Muscle of back (tissue), 13 donors: ENCODE data around the gene MALSU1. TPM values are rescaled to one million over a fixed set of nuclear protein-coding genes. Genes with fewer than 3 reads are reported as not detected.

Experiments
- DNase-seq, 3 donors: peaks; one replicate each; pipeline versions ENCODE4 v3.0.0 to v3.0.0-alpha.2; 2013
- long read RNA-seq, 9 donors: transcript quantifications; one replicate each; lab custom pipeline, GENCODE V29; 2026
- polyA plus RNA-seq, 10 donors: library from polyadenylated mRNA; unstranded; fragments of 120-200 nt; gene quantifications; one replicate each; pipeline ENCODE4 v1.2.1, GENCODE V29; 2013; ENCODE audit not compliant: insufficient read length in 10 of 10

MALSU1 gene
- 10 to 100 TPM; 65.3 to 88.7 (median 72.4) TPM for polyA plus RNA-seq
- long read RNA-seq, donor 1, transcript MALSU1-202 (4 exons, 3,044 nt) = major isoform, 40 of 41 reads
- long read RNA-seq, donor 1, partial matches to known transcripts = 0 of 41 reads
- long read RNA-seq, donor 1, other reads (novel, unspliced or antisense) = 0 of 41 reads
- long read RNA-seq, donor 2, transcript MALSU1-202 (4 exons, 3,044 nt) = major isoform, 32 of 34 reads
- long read RNA-seq, donor 2, partial matches to known transcripts = 0 of 34 reads
- long read RNA-seq, donor 2, other reads (novel, unspliced or antisense) = 0 of 34 reads
- long read RNA-seq, donor 3 = 0 reads
- long read RNA-seq, donor 4, transcript MALSU1-202 (4 exons, 3,044 nt) = major isoform, 16 of 17 reads
- long read RNA-seq, donor 4, partial matches to known transcripts = 0 of 17 reads
- long read RNA-seq, donor 4, other reads (novel, unspliced or antisense) = 0 of 17 reads
- long read RNA-seq, donor 5, transcript MALSU1-202 (4 exons, 3,044 nt) = major isoform, 34 of 39 reads
- long read RNA-seq, donor 5, partial matches to known transcripts = 0 of 39 reads
- long read RNA-seq, donor 5, other reads (novel, unspliced or antisense) = 0 of 39 reads
- long read RNA-seq, donor 6, transcript MALSU1-202 (4 exons, 3,044 nt) = major isoform, 41 of 52 reads
- long read RNA-seq, donor 6, partial matches to known transcripts = 6 of 52 reads
- long read RNA-seq, donor 6, other reads (novel, unspliced or antisense) = 0 of 52 reads
- long read RNA-seq, donor 7, transcript MALSU1-202 (4 exons, 3,044 nt) = major isoform, 21 of 23 reads
- long read RNA-seq, donor 7, partial matches to known transcripts = 0 of 23 reads
- long read RNA-seq, donor 7, other reads (novel, unspliced or antisense) = 0 of 23 reads
- long read RNA-seq, donor 8, transcript MALSU1-202 (4 exons, 3,044 nt) = major isoform, 29 of 38 reads
- long read RNA-seq, donor 8, partial matches to known transcripts = 6 of 38 reads
- long read RNA-seq, donor 8, other reads (novel, unspliced or antisense) = 0 of 38 reads
- long read RNA-seq, donor 9, transcript MALSU1-202 (4 exons, 3,044 nt) = major isoform, 5 of 5 reads
- long read RNA-seq, donor 9, partial matches to known transcripts = 0 of 5 reads
- long read RNA-seq, donor 9, other reads (novel, unspliced or antisense) = 0 of 5 reads

GRCh38 chr7:23298885-23299769 is at the start of gene MALSU1:
MALSU1 (plus strand) TSS chr7:23299339; CDS start chr7:23299353, 14 bp downstream.
- peak; percentile 97 to 99 (median 98) for DNase-seq

GRCh38 chr7:23249486-23249885 is 49.7 kb upstream of the MALSU1 start:
- DNase-seq = no peak

GRCh38 chr7:23254051-23254681 is 45.0 kb upstream of the MALSU1 start:
- no peak for DNase-seq

GRCh38 chr7:23256731-23257130 is 42.4 kb upstream of the MALSU1 start:
- no peak for DNase-seq

- DNase-seq = no peak
Observed at GRCh38 chr7:23260371-23260770, 38.8 kb upstream of the MALSU1 start.

GRCh38 chr7:23261843-23262452 is 37.2 kb upstream of the MALSU1 start:
- DNase-seq = peak in 2 of 3 donors; percentile 54 to 76

- no peak for DNase-seq
Observed at GRCh38 chr7:23264916-23265458, 34.2 kb upstream of the MALSU1 start.

- DNase-seq = no peak
Observed at GRCh38 chr7:23266918-23267317, 32.2 kb upstream of the MALSU1 start.

- no peak for DNase-seq
Observed at GRCh38 chr7:23267357-23267756, 31.8 kb upstream of the MALSU1 start.

GRCh38 chr7:23268167-23268566 is 31.0 kb upstream of the MALSU1 start:
- no peak for DNase-seq

- DNase-seq = no peak
Observed at GRCh38 chr7:23268746-23269145, 30.4 kb upstream of the MALSU1 start.

GRCh38 chr7:23272275-23272674 is 26.9 kb upstream of the MALSU1 start:
- no peak for DNase-seq

- DNase-seq = peak; percentile 66 to 75 (median 66)
Observed at GRCh38 chr7:23273141-23273599, 26.0 kb upstream of the MALSU1 start.

- DNase-seq = no peak
Observed at GRCh38 chr7:23275912-23276311, 23.2 kb upstream of the MALSU1 start.

GRCh38 chr7:23276376-23276775 is 22.8 kb upstream of the MALSU1 start:
- no peak for DNase-seq

GRCh38 chr7:23276947-23277346 is 22.2 kb upstream of the MALSU1 start:
- DNase-seq = no peak

GRCh38 chr7:23277359-23277989 is 21.7 kb upstream of the MALSU1 start:
- peak; percentile 65 to 79 (median 67) for DNase-seq

GRCh38 chr7:23279819-23280525 is 19.2 kb upstream of the MALSU1 start:
- no peak for DNase-seq
